Measurements from ENCODE around the gene SLC30A3.

Gene SLC30A3

DNA sequence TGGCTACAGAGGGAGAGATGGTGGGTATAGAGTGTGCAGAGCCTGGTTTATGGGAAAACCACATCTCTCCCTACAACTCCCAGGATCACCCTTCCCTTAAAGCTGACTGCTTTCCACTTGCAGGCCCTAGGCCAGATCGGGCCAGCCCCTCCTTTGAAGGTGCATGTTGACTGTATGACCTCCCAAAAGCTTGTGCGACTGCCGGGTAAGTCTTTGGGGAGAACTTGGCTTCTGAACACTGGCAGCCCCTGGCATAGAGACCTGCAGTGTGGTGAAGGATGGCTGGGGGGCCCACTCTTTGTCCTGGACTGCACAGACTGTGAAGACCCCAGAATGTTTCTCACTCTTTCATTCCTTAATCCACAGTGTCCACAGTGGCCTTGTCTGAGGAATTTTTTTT is 26.2 kb downstream of the SLC30A3 start:
- FAIRE-seq (no peak), DNase-seq (ENCODE audit: insufficient read length, low spot score) (no peak)

DNA sequence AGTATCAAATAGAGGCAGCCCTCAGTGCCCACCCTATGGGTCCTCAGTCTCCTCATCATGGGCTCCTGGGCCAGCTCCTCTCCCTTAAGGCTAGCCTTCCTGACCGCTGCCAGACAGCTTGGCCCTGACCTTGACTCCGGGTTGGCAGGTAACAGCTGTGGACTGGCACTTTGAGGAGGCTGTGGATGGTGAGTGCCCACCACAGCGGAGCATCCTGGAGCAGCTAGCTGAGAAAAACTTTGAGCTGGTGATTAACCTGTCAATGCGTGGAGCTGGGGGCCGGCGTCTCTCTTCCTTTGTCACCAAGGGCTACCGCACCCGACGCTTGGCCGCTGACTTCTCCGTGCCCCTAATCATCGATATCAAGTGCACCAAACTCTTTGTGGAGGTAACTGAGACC is 26.7 kb downstream of the SLC30A3 start:
- DNase-seq (ENCODE audit: insufficient read length, low spot score), result no peak
- FAIRE-seq, result no peak

DNA sequence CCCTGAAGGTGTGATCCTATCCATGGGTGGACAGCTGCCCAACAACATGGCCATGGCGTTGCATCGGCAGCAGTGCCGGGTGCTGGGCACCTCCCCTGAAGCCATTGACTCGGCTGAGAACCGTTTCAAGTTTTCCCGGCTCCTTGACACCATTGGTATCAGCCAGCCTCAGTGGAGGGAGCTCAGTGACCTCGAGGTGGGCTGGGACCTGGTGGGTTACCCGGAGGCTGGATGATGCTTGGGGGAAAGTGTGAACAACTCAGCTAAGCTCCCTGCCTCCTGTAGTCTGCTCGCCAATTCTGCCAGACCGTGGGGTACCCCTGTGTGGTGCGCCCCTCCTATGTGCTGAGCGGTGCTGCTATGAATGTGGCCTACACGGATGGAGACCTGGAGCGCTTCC is 29.5 kb downstream of the SLC30A3 start:
- DNase-seq (ENCODE audit: insufficient read length, low spot score) (no peak), FAIRE-seq (no peak)

DNA sequence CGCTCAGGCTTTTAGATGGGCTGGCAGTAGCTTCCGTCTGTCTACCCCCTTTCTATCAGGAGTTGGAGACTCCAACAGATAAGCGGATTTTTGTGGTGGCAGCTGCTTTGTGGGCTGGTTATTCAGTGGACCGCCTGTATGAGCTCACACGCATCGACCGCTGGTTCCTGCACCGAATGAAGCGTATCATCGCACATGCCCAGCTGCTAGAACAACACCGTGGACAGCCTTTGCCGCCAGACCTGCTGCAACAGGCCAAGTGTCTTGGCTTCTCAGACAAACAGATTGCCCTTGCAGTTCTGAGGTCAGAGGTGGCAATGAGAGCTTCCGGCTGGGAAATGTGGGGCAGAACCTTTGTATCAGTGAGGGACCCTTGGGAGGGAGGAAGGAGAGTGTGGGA is 30.9 kb downstream of the SLC30A3 start:
- FAIRE-seq, result no peak
- DNase-seq (ENCODE audit: insufficient read length, low spot score), result no peak

DNA sequence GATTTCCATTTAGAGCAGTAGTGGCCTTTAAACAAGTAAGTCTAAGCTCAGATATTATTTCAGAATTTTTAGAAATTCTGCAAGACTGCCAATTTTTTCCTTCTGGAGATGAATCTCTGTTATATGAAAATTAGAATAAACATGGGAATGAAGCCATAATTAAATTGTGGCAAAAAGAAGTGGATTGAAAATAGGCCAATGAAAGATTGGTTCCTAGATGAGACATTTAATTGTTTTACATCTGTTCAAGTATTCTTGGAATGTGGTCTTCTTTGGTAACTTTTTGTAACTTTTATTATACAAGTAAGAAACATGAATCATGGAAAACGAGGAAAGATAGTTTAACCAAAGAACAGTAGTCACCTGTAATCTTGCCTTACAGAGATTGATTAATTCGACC is 35.3 kb downstream of the SLC30A3 start:
- DNase-seq (ENCODE audit: insufficient read length, low spot score) (no peak), FAIRE-seq (no peak)

DNA sequence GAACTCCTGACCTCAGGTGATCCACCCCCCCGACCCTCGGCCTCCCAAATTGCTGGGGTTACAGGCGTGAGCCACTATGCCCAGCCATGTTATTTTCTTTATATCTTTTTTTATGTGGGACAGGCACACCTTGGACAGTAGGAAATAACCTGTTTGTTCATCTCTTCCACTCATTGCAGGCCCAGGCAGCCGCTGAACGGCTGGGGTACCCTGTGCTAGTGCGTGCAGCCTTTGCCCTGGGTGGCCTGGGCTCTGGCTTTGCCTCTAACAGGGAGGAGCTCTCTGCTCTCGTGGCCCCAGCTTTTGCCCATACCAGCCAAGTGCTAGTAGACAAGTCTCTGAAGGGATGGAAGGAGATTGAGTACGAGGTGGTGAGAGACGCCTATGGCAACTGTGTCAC is 37.3 kb downstream of the SLC30A3 start:
- DNase-seq (ENCODE audit: insufficient read length, low spot score) (no peak), FAIRE-seq (no peak)

DNA sequence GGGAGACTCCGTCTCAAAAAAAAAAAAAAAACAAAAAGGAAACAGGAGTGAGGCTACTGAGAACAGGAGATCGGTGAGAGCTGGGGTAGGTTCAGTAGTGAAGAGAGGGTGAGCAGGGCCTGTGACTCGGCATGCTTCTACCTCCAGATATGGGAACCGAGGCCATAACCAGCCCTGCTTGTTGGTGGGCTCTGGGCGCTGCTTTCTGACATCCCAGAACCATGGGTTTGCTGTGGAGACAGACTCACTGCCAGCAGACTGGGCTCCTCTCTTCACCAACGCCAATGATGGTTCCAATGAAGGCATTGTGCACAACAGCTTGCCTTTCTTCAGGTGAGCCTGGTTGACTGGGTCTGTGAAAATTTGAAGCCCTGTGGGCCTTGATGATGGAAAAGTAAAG is 39.4 kb downstream of the SLC30A3 start:
- DNase-seq (ENCODE audit: insufficient read length, low spot score) (no peak), FAIRE-seq (no peak)

DNA sequence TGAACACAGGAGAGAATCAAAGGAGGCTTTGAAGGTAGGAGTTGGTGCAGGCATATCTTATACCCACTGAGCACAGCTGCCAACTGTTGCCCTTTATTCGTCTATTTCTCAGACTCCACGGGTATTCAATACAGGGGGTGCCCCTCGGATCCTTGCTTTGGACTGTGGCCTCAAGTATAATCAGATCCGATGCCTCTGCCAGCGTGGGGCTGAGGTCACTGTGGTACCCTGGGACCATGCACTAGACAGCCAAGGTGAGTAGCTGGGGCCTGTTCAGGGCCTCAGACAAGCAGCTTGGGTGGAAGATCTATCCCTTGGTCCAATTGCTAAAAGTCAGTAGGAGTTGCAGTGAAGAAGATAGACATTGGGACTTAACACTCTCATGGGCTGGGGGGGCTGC is 40.4 kb downstream of the SLC30A3 start:
- DNase-seq (ENCODE audit: insufficient read length, low spot score) (no peak), FAIRE-seq (no peak)

DNA sequence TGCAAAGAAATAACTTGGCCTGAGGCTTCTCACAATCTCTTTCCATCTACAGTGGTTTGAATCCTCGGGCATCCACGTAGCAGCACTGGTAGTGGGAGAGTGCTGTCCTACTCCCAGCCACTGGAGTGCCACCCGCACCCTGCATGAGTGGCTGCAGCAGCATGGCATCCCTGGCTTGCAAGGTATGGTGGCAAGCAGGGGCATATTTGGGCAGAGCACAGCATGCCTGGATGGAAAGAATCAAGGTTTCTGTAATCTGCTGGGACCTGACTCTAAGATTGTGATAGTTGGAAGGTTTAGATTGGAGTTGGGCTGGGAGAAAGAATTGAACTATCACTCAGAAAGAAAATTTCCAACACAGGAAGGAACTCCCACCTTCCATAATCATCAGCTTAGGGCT is 41.7 kb downstream of the SLC30A3 start:
- DNase-seq (ENCODE audit: insufficient read length, low spot score) (no peak), FAIRE-seq (no peak)

DNA sequence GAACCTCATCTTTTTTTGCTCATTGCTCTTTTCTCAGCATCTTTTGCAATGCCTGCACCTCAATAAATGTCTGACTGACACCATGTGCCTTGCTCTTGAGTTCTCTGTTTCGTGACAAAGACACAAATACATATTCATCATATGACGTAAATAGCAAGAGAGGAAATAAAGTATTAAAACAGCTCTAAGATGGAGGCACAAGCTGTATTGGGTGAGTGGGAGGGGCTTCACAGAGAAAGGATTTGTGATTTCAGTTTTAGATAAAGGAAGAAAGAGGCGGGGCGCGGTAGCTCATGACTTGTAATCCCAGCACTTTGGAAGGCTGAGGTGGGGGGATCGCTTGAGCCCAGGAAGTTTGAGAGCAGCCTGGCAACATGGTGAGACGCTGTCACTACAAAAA is 42.8 kb downstream of the SLC30A3 start:
- FAIRE-seq (no peak), DNase-seq (ENCODE audit: insufficient read length, low spot score) (no peak)

DNA sequence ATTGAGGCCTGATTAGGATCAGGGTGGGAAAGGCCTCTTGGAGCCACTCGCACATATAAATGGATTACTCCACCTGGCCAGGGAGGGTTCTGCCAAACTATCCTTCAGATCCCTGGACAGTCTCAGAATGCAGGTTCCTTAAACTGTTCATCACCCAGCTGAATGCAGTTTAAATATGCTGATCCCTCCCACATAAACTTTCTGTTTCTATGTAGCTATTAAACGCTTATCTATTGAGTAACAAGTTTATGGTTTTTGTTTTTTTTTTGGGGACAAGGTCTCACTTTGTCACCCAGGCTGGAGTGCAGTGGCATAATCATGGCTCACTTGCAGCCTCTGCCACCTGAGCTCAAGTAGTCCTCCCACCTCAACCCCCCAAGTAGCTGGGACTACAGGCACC is 43.8 kb downstream of the SLC30A3 start:
- FAIRE-seq (no peak), DNase-seq (ENCODE audit: insufficient read length, low spot score) (no peak)

DNA sequence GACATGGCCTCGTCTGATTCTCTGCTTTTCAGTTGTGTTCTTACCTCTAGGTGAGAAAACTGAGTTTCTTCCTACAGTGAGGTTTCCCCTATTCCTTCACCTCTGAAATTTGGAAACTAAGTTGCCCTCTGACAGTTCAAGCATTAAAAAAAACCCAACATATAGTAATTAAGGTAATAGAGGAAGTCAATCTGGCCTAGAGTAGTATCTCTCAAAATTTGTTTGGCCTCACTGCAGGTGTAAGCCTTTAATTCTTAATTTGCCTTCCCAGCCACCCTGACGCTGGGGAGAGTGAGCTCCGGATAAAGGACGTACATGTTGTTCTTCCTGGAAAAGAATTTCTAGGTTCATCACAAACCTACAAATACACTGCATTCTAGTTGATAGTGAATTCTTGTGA is 44.2 kb downstream of the SLC30A3 start:
- FAIRE-seq, result no peak
- DNase-seq (ENCODE audit: insufficient read length, low spot score), result no peak

DNA sequence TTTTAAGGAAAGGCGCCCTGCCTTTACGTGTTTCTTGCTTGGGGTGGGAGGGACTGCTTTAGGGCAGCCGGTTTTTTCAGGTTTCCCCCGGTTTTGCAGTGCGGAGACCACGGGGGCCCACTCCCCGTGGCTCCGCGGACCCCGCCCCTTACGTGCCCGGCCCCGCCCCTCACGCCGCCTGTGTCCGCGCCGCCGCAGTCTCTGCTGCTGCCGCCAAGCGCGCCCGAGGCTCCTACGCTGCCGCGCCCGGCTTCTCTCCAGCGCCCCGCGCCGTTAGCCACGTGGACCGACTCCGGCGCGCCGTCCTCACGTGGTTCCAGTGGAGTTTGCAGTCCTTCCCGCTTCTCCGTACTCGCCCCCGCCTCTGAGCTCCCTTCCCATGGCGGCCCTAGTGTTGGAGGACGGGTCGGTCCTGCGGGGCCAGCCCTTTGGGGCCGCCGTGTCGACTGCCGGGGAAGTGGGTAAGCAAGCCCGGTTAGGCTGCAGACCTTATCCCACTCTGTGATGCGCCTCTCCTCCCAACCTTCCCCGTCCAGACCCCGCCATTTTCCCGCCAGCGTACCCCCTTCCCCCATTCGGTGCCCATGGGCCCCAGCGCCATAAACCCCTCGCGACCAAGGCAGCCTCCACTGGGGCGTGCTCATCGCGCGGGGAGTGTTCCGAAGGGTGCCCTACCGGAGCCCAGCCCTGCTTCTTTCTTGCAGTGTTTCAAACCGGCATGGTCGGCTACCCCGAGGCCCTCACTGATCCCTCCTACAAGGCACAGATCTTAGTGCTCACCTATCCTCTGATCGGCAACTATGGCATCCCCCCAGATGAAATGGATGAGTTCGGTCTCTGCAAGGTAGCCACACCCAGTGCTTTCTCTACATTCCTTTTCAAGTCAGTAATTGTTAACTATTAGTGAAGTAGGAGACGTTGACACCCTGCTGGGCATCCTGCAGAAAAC is 45.4 kb downstream of the SLC30A3 start, which contains the start of gene CAD:
TSS of gene CAD (plus strand) at position 197 of the 949 bp plus-strand sequence. CDS start at position 380, 183 bp downstream.
- FAIRE-seq, result peak; percentile 42
- DNase-seq (ENCODE audit: insufficient read length, low spot score), result peak; percentile 86

DNA sequence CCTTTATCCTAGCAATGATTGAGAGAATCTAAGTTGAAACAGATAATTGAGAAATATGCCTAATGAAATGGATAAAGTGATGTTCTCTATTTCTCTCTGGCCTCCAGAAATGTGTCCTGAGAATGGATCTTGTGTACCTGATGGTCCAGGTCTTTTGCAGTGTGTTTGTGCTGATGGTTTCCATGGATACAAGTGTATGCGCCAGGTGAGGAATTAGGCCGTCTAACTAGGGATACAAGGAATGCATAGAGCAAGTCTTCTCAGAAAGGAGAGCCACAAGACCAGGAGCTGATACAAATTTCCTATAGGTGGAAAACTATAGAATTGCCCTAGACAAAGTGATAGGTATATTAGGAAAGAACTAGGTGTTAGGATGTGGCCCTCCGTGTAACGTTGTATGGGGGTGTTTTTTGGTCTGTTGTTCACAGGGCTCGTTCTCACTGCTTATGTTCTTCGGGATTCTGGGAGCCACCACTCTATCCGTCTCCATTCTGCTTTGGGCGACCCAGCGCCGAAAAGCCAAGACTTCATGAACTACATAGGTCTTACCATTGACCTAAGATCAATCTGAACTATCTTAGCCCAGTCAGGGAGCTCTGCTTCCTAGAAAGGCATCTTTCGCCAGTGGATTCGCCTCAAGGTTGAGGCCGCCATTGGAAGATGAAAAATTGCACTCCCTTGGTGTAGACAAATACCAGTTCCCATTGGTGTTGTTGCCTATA is 46.3 kb downstream of the SLC30A3 start:
- no peak for FAIRE-seq
- no peak for DNase-seq (ENCODE audit: insufficient read length, low spot score)

DNA sequence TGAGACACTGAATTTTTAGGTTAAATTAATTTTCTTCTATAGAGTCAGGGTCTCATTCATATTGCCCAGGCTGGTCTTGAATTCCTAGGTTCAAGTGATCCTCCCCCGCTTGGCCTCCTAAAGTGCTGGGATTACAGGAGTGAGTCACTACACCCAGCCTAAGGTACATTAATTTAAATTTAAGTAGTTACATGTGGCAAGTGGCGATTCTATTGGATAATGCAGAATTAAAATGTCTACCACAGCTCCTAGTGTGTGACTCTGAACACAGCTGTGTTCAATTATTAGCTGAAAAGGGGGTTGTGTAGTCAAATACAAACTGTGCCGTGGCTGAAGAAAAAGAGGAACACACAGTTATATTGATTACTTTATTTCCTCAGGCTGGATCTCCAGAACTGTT is 47.9 kb downstream of the SLC30A3 start:
- DNase-seq (ENCODE audit: insufficient read length, low spot score) (no peak), FAIRE-seq (no peak)

DNA sequence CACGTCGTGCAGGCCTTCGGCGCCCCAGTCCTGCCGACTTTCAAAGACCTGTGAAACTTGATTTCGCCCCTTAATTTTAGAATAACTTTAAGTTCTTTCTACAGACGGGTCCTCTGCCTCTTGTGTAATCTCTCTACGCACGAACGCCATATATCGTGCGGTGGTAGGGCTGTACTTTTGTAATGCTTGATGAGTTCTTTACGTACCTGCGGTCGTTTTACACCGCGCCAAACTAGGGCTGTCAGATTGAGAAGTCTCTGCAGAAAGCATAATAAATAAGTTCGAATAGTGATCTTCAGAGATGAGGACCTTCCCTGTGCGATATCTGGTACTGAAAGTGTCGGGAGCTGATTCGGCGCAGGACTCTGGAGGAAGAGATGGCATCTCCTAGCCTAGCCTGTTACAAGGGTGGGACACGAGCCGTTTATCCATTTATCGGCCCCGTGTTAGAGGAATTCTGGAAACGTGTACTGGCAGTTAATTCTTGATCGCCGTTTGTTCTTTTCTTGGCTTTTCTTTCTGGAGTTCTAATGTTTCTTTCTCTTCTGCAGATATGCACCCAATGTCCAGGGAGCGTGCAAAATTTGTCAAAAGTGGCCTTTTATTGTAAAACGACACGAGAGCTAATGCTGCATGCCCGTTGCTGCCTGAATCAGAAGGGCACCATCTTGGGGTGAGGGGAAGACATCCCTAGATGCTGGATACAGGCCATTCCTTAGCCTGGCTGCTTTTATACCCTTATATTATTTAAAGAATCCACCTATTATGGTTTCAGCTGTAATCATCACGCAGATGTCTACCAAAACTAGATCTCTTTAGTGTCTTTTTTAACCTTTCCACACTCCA is 50.0 kb downstream of the SLC30A3 start:
- no peak for FAIRE-seq
- peak; percentile 41 for DNase-seq (ENCODE audit: insufficient read length, low spot score)

DNA sequence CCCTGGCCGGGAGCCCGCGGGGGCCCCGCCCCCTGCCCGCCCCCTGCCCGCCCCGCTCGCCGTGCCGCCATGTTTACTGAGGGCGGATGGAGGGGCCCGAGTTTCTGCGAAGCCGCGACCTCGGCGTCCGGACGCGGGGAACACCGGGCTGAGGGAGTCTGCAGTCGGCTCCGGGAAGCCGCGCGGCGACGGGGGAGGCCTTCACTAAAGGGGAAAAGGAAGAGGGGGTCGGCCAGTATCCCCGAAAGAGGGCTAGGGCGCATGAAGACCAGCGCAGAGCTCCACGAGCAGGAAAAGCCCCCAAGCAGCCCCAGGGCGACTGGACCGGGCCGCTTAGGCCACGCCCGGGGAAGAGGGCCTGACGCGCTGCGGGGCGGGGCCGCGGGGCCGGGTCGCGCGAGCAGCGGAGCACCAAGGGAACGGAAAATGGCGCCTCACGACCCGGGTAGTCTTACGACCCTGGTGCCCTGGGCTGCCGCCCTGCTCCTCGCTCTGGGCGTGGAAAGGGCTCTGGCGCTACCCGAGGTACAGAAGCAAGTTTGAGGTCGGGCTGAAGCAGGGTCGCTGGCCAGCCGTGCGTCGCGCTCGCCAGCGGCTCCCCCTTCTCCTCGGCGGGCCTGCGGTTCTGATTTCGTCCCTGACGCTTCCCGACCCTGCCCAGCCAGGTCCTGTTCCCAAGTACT is 50.8 kb downstream of the SLC30A3 start, which contains the start of the genes ATRAID and SLC5A6:
TSS of gene ATRAID (plus strand) at position 99 of the 683 bp plus-strand sequence. CDS start at position 427, 328 bp downstream.
TSS of gene SLC5A6 (minus strand) at position 326 of the 683 bp plus-strand sequence. CDS start 4,618 bp downstream, outside the sequence.
- peak; percentile 33 for FAIRE-seq
- peak; percentile 97 for DNase-seq (ENCODE audit: insufficient read length, low spot score)

DNA sequence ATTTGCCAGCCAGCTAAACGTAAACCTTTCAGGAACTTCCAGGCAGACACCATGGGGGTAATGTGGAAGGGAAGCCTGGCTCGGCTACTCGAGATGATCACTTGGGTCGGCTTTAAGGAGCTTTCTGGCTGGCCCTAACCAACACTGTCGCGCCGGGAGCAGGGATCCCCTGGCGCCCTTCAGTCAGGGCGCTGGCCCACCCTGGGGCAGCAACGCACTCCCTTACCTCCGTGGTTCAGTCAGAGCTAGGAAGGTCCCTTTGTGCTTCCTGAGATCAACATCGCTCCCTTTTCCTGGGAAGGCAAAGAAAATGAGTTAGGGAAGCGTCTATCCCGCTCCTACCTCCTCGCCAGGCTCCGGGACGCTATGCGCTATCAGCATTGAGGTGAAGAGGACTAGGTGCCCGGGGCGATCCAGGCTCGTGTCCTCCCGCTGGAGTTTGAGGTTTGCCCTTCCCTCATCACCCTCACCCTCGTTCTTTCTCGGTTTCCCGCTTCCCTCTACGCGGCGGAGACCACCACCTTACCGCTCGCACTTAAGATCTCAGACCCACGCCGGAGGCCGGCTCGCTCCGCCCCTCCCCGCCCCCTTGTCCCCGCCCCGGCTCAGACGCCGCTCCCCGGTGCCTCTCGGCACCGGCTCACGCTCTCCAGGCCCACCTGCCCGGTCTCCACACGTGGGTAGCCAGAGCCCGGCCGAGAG is 51.5 kb downstream of the SLC30A3 start:
- no peak for FAIRE-seq
- peak; percentile 60 for DNase-seq (ENCODE audit: insufficient read length, low spot score)

DNA sequence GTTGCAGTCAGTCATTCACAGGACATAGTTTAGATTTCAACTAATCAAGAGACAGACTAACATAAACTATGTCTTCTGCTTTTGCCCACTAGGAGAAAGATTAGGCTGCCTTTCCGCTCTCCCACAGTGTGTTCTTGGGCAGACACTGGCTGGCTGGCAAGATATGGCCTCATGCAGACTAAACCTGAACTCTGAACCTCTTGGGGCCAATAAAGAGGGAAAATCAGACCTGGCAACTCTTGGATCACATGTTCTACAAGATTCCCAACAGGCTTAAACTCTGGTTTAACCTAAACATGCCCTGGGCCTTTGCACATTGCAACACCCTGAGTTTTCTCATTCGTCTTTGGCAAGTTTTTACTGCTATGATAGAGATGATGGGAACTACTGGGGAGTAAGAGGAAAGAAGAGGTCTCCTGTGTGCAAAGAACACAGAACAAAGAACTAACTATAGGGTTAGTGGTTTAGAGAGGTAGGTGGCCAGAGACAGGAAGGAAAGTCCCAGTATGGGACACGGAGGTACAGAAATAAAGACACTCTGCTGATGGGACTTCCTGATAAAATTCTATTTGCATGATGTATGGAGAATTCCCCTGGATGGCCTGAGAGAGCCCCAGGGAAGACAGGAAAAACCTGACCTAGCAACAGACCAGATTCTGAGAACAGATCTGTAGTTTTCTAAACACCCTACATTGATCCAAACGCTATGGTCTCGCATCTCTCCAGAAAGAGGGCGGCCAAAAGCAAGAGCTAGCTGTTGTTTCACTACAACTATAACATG is 53.0 kb downstream of the SLC30A3 start:
- FAIRE-seq (peak; percentile 20), DNase-seq (ENCODE audit: insufficient read length, low spot score) (no peak)
